HEK293 (cell line): ENCODE data around the gene ANKRD16.

ENCODE experiments used
- CTCF ChIA-PET: fragments of 350-600 bp; formaldehyde crosslinking; extraction: SDS; loops from one replicate; lab custom pipeline; 2021; ENCODE audit warnings: antibody characterized with exemption; lab: Yijun Ruan, JAX
- POLR2A ChIA-PET: fragments of 300-600 bp; formaldehyde crosslinking; extraction: SDS; loops from one replicate; lab custom pipeline; 2020; ENCODE audit warnings: antibody characterized with exemption, inconsistent platforms; lab: Yijun Ruan, JAX
- H3K27ac ChIP-seq: fragments of 200-500 bp; sonication (Bioruptor generic); 2 replicates; pipeline ENCODE4 v1.5.1; 2014; ENCODE audit warnings: low read depth, low read length, control low read depth, inconsistent platforms; ENCODE audit errors: extremely low read depth
- H3K36me3 ChIP-seq, 2 experiments: fragments of 200-500 bp in 1 of 2; sonication (Bioruptor generic) in 1 of 2; 1 replicate in 1 of 2; 2 replicates in 1 of 2; pipeline ENCODE4 v1.5.1; 2014 to 2017; ENCODE audit warnings: inconsistent platforms in 2 of 2, low read length in 2 of 2; ENCODE audit not compliant: control insufficient read depth in 2 of 2, insufficient read depth in 1 of 2
- H3K4me1 ChIP-seq: fragments of 200-500 bp; sonication (Bioruptor generic); 2 replicates; pipeline ENCODE4 v1.5.1; 2014; ENCODE audit warnings: mild to moderate bottlenecking, low read length, inconsistent platforms; ENCODE audit not compliant: control insufficient read depth, insufficient read depth
- H3K4me3 ChIP-seq: 2 replicates; pipeline ENCODE4 v1.5.1; 2011; ENCODE audit warnings: low read depth, mild to moderate bottlenecking, control low read depth, low read length, moderate library complexity
- H3K9me3 ChIP-seq: fragments of 200-500 bp; sonication (Bioruptor generic); 2 replicates; pipeline ENCODE4 v1.5.1; 2014; ENCODE audit warnings: low read depth, low read length, inconsistent platforms; ENCODE audit not compliant: control insufficient read depth, insufficient read depth
- BCL11B ChIP-seq: fragments of 450-650 bp; formaldehyde crosslinking; IDR thresholded peaks from 2 replicates; pipeline ENCODE4 v1.5.1; 2016; ENCODE audit warnings: low read depth, missing biosample characterization, missing genetic modification characterization
- GFI1B ChIP-seq: fragments of 450-650 bp; formaldehyde crosslinking; IDR thresholded peaks from 2 replicates; pipeline ENCODE4 v1.5.1; 2016; ENCODE audit warnings: missing biosample characterization, missing genetic modification characterization
- GLI2 ChIP-seq: fragments of 450-650 bp; formaldehyde crosslinking; IDR thresholded peaks from 2 replicates; pipeline ENCODE4; 2017; ENCODE audit warnings: missing biosample characterization, missing genetic modification characterization, low read depth, borderline replicate concordance
- HOXC10 ChIP-seq: sonication (generic); formaldehyde crosslinking; IDR thresholded peaks from 2 replicates; pipeline ENCODE4 v1.8.1; 2023; ENCODE audit warnings: mild to moderate bottlenecking, missing genetic modification reagents
- KLF8 ChIP-seq: fragments of 450-650 bp; formaldehyde crosslinking; IDR thresholded peaks from 2 replicates; pipeline ENCODE4 v1.5.1; 2016; ENCODE audit warnings: missing biosample characterization, missing genetic modification characterization
- REPIN1 ChIP-seq: fragments of 450-650 bp; formaldehyde crosslinking; IDR thresholded peaks from 2 replicates; pipeline ENCODE4 v1.5.1; 2017; ENCODE audit warnings: missing biosample characterization, missing genetic modification characterization, low read depth
- SALL2 ChIP-seq: fragments of 450-650 bp; formaldehyde crosslinking; IDR thresholded peaks from 2 replicates; pipeline ENCODE4 v1.5.0; 2017; ENCODE audit warnings: missing biosample characterization, mild to moderate bottlenecking, missing genetic modification characterization, borderline replicate concordance
- ZBTB48 ChIP-seq: fragments of 450-650 bp; formaldehyde crosslinking; IDR thresholded peaks from 2 replicates; pipeline ENCODE4 v1.5.1; 2016; ENCODE audit warnings: missing biosample characterization, missing genetic modification characterization
- ZBTB7A ChIP-seq: fragments of 450-650 bp; formaldehyde crosslinking; IDR thresholded peaks from 2 replicates; pipeline ENCODE4 v1.5.1; 2016; ENCODE audit warnings: low read depth, missing biosample characterization, missing genetic modification characterization
- ZFP37 ChIP-seq: fragments of 450-650 bp; formaldehyde crosslinking; IDR thresholded peaks from 2 replicates; pipeline ENCODE4 v1.5.1; 2016; ENCODE audit warnings: missing biosample characterization, missing genetic modification characterization
- ZNF121 ChIP-seq: fragments of 450-650 bp; formaldehyde crosslinking; IDR thresholded peaks from 2 replicates; pipeline ENCODE4 v1.5.1; 2016; ENCODE audit warnings: missing biosample characterization, missing genetic modification characterization
- ZNF155 ChIP-seq: fragments of 450-650 bp; formaldehyde crosslinking; IDR thresholded peaks from 2 replicates; pipeline ENCODE4 v1.5.1; 2016; ENCODE audit warnings: missing biosample characterization, missing genetic modification characterization
- ZNF211 ChIP-seq: fragments of 450-650 bp; formaldehyde crosslinking; IDR thresholded peaks from 2 replicates; pipeline ENCODE4 v1.5.1; 2016; ENCODE audit warnings: low read depth, missing biosample characterization, missing genetic modification characterization
- ZNF221 ChIP-seq: fragments of 450-650 bp; formaldehyde crosslinking; IDR thresholded peaks from 2 replicates; pipeline ENCODE4 v1.5.1; 2017; ENCODE audit warnings: missing biosample characterization, missing genetic modification characterization, borderline replicate concordance
- ZNF223 ChIP-seq: fragments of 450-650 bp; formaldehyde crosslinking; IDR thresholded peaks from 2 replicates; pipeline ENCODE4 v1.5.1; 2016; ENCODE audit warnings: missing biosample characterization, missing genetic modification characterization
- ZNF23 ChIP-seq: fragments of 450-650 bp; formaldehyde crosslinking; IDR thresholded peaks from 2 replicates; pipeline ENCODE4 v1.5.1; 2016; ENCODE audit warnings: missing biosample characterization, missing genetic modification characterization, borderline replicate concordance
- ZNF324 ChIP-seq: fragments of 450-650 bp; formaldehyde crosslinking; IDR thresholded peaks from 2 replicates; pipeline ENCODE4 v1.5.1; 2016; ENCODE audit warnings: missing biosample characterization, missing genetic modification characterization
- ZNF335 ChIP-seq: fragments of 450-650 bp; formaldehyde crosslinking; conservative IDR thresholded peaks from 2 replicates; pipeline ENCODE4 v1.5.1; 2016; ENCODE audit warnings: missing biosample characterization, missing genetic modification characterization
- ZNF354C ChIP-seq: fragments of 450-650 bp; formaldehyde crosslinking; IDR thresholded peaks from 2 replicates; pipeline ENCODE4 v1.5.1; 2016; ENCODE audit warnings: missing biosample characterization, missing genetic modification characterization, low read depth, borderline replicate concordance
- ZNF426 ChIP-seq: fragments of 450-650 bp; formaldehyde crosslinking; IDR thresholded peaks from 2 replicates; pipeline ENCODE4 v1.5.1; 2017; ENCODE audit warnings: missing biosample characterization, missing genetic modification characterization, mild to moderate bottlenecking, inconsistent platforms, moderate library complexity
- ZNF48 ChIP-seq: fragments of 450-650 bp; formaldehyde crosslinking; IDR thresholded peaks from 2 replicates; pipeline ENCODE4 v1.5.1; 2016; ENCODE audit warnings: missing biosample characterization, missing genetic modification characterization
- ZNF544 ChIP-seq: fragments of 450-650 bp; formaldehyde crosslinking; IDR thresholded peaks from 2 replicates; pipeline ENCODE4 v1.5.0; 2017; ENCODE audit warnings: missing biosample characterization, missing genetic modification characterization
- ZNF548 ChIP-seq: fragments of 450-650 bp; formaldehyde crosslinking; IDR thresholded peaks from 2 replicates; pipeline ENCODE4 v1.5.1; 2016; ENCODE audit warnings: missing biosample characterization, missing genetic modification characterization
- ZNF623 ChIP-seq: fragments of 450-650 bp; formaldehyde crosslinking; IDR thresholded peaks from 2 replicates; pipeline ENCODE4 v1.5.1; 2016; ENCODE audit warnings: missing biosample characterization, missing genetic modification characterization
- ZNF626 ChIP-seq: fragments of 450-650 bp; sonication (Bioruptor Pico); formaldehyde crosslinking; IDR thresholded peaks from 2 replicates; pipeline ENCODE4 v1.5.1; 2018; ENCODE audit warnings: missing biosample characterization, missing genetic modification characterization, inconsistent platforms
- ZNF654 ChIP-seq: fragments of 450-650 bp; formaldehyde crosslinking; IDR thresholded peaks from 2 replicates; pipeline ENCODE4 v1.5.1; 2016; ENCODE audit warnings: low read depth, missing biosample characterization, missing genetic modification characterization
- ZNF677 ChIP-seq: fragments of 450-650 bp; IDR thresholded peaks from 2 replicates; pipeline ENCODE4 v1.5.0; 2018; ENCODE audit warnings: missing biosample characterization, mild to moderate bottlenecking, missing genetic modification characterization, moderate library complexity
- ZNF747 ChIP-seq: fragments of 450-650 bp; formaldehyde crosslinking; IDR thresholded peaks from 2 replicates; pipeline ENCODE4 v1.5.1; 2016; ENCODE audit warnings: missing biosample characterization, missing genetic modification characterization
- ZNF768 ChIP-seq: fragments of 450-650 bp; formaldehyde crosslinking; IDR thresholded peaks from 2 replicates; pipeline ENCODE4 v1.5.1; 2018; ENCODE audit warnings: missing biosample characterization, mild to moderate bottlenecking, missing genetic modification characterization
- ZXDB ChIP-seq: fragments of 450-650 bp; formaldehyde crosslinking; IDR thresholded peaks from 2 replicates; pipeline ENCODE4 v1.5.1; 2016; ENCODE audit warnings: missing biosample characterization, missing genetic modification characterization
- TF ChIP-seq, protein P1 (sequence below): fragments of 450-650 bp; formaldehyde crosslinking; IDR thresholded peaks from 2 replicates; pipeline ENCODE4; 2016; ENCODE audit warnings: missing biosample characterization, missing genetic modification characterization
- TF ChIP-seq, protein P2 (sequence below): fragments of 450-650 bp; formaldehyde crosslinking; IDR thresholded peaks from 2 replicates; pipeline ENCODE4 v1.5.1; 2016; ENCODE audit warnings: missing biosample characterization, missing genetic modification characterization

The ANKRD16 gene

DNA sequence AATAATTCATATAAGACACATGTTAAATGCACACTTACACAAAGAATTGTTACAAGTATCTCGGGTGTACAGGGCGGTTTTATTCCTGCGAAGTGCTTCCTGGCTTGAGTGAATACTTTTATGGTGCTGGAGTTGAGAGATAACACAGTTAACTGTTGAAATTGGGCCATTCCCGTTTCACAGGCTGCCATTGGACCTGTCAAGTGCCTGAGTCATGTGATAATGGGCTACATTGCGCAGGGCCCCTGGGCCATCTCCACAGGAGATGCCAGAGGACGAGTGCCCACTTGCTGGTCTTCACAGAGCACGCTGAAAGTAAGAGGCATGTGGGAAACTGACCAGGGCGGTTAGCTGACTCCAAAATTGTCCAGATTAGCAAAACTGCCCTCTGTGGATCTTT, 5.2 kb upstream of the ANKRD16 start:
- POLR2A ChIA-PET, result no interaction called here

GRCh38 chr10:5894403-5894802, 4.7 kb upstream of the ANKRD16 start:
- no peak overlapping the region for H3K4me3 ChIP-seq
- H3K27ac ChIP-seq, result no peak overlapping the region
- POLR2A ChIA-PET, result interaction anchor here (0.9 kb wide), 1 partner anchor 81 kb away, joined by 4 read pairs; the partner anchor contains the start of gene GDI2
- no peaks in the 10 kb centered on the region for H3K9me3 ChIP-seq
- TF ChIP-seq ZNF335 (tag by site-specific recombination) (no peak), ZNF548 (tag by site-specific recombination) (no peak), GFI1B (no peak), ZFP37 (tag by site-specific recombination) (no peak), ZBTB48 (tag by site-specific recombination) (no peak), ZBTB7A (tag by site-specific recombination) (no peak), ZXDB (tag by site-specific recombination) (no peak), ZNF626 (no peak), ZNF211 (tag by site-specific recombination) (no peak), ZNF747 (tag by site-specific recombination) (no peak), ZNF426 (tag by site-specific recombination) (no peak), ZNF155 (tag by site-specific recombination) (no peak), ZNF768 (no peak), ZNF23 (tag by site-specific recombination) (no peak)
- TF ChIP-seq, protein P1, sequence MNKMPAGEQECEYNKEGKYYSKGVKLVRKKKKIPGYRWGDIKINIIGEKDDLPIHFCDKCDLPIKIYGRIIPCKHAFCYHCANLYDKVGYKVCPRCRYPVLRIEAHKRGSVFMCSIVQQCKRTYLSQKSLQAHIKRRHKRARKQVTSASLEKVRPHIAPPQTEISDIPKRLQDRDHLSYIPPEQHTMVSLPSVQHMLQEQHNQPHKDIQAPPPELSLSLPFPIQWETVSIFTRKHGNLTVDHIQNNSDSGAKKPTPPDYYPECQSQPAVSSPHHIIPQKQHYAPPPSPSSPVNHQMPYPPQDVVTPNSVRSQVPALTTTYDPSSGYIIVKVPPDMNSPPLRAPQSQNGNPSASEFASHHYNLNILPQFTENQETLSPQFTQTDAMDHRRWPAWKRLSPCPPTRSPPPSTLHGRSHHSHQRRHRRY (tag by site-specific recombination), result no peak
- 0 out of 2 replicates have a peak, but pooled peaks cover 4% of the 10 kb centered on the region for H3K4me1 ChIP-seq
- CTCF ChIA-PET, result interaction anchor here (0.7 kb wide), 1 partner anchor 172 kb away, joined by 3 read pairs; no protein-coding TSS in a partner anchor
- peaks cover 0 to 54% of the 10 kb centered on the region in 2 experiments; a peak in 2 of 3 replicates for H3K36me3 ChIP-seq

More for the DNA sequence above, 5.2 kb upstream of the ANKRD16 start:
- CTCF ChIA-PET, result interaction anchor here (0.5 kb wide), 1 partner anchor 118 kb away, joined by 3 read pairs; no protein-coding TSS in a partner anchor
- no peak for TF ChIP-seq SALL2 (tag by site-specific recombination)
- TF ChIP-seq HOXC10 (CRISPR knock-in tag), result no peak
- H3K27ac ChIP-seq, result no peak overlapping the region
- no peak overlapping the region for H3K4me3 ChIP-seq
- peaks cover 0 to 54% of the 10 kb centered on the region in 2 experiments; a peak in 2 of 3 replicates for H3K36me3 ChIP-seq
- 0 out of 2 replicates have a peak, but pooled peaks cover 4% of the 10 kb centered on the region for H3K4me1 ChIP-seq
- H3K9me3 ChIP-seq, result no peaks in the 10 kb centered on the region

GRCh38 chr10:5893321-5893720, 3.6 kb upstream of the ANKRD16 start:
- POLR2A ChIA-PET, result no interaction called here
- Histone ChIP-seq H3K36me3 (peaks cover 0 to 52% of the 10 kb centered on the region in 2 experiments; a peak in 2 of 3 replicates), H3K4me1 (0 out of 2 replicates have a peak, but pooled peaks cover 4% of the 10 kb centered on the region), H3K27ac (no peak overlapping the region), H3K4me3 (no peak overlapping the region), H3K9me3 (no peaks in the 10 kb centered on the region)
- CTCF ChIA-PET, result no interaction called here
- TF ChIP-seq, protein P2, sequence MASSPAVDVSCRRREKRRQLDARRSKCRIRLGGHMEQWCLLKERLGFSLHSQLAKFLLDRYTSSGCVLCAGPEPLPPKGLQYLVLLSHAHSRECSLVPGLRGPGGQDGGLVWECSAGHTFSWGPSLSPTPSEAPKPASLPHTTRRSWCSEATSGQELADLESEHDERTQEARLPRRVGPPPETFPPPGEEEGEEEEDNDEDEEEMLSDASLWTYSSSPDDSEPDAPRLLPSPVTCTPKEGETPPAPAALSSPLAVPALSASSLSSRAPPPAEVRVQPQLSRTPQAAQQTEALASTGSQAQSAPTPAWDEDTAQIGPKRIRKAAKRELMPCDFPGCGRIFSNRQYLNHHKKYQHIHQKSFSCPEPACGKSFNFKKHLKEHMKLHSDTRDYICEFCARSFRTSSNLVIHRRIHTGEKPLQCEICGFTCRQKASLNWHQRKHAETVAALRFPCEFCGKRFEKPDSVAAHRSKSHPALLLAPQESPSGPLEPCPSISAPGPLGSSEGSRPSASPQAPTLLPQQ (tag by site-specific recombination), result no peak
- no peak for TF ChIP-seq ZNF354C (tag by site-specific recombination)
- no peak for TF ChIP-seq ZNF48 (tag by site-specific recombination)
- no peak for TF ChIP-seq ZNF221 (tag by site-specific recombination)
- no peak for TF ChIP-seq ZNF623 (tag by site-specific recombination)
- no peak for TF ChIP-seq ZNF544 (tag by site-specific recombination)
- TF ChIP-seq ZNF654, result no peak
- TF ChIP-seq REPIN1 (tag by site-specific recombination), result no peak
- TF ChIP-seq ZNF324, result no peak
- TF ChIP-seq GLI2 (tag by site-specific recombination), result no peak
- no peak for TF ChIP-seq ZNF121 (tag by site-specific recombination)
- no peak for TF ChIP-seq BCL11B
- no peak for TF ChIP-seq ZNF677 (tag by site-specific recombination)
- TF ChIP-seq ZNF223 (tag by site-specific recombination), result no peak
- TF ChIP-seq KLF8 (tag by site-specific recombination), result no peak
